Loucy (cell line): ENCODE data around the gene SELENOH.

Experiments used
- CTCF ChIP-seq: fragments of 200-600 bp; sonication (generic); conservative IDR thresholded peaks from 2 replicates; pipeline ENCODE4 v1.5.1; 2014; ENCODE audit warnings: mild to moderate bottlenecking, antibody characterized with exemption, low read length
- EZH2phosphoT487 ChIP-seq: fragments of 200-600 bp; IDR thresholded peaks from 2 replicates; pipeline ENCODE4 v1.6.1; 2018; ENCODE audit warnings: antibody characterized with exemption, mild to moderate bottlenecking, moderate library complexity, borderline replicate concordance

- TF ChIP-seq CTCF (no peak), EZH2phosphoT487 (no peak)
These were observed 50.8 kb downstream of the SELENOH start for GRCh38 chr11:57792060-57792541.
